ENCODE measurements around the gene PLXNA2.

PLXNA2 gene

GRCh38 chr1:208264469-208265121 lies 20.4 kb upstream of the PLXNA2 start:
- Histone ChIP-seq H3K36me3 (ENCODE audit: insufficient read depth, low read length) (no peaks in the 10 kb centered on the region), H3K4me1 (ENCODE audit: control insufficient read depth, insufficient read depth, low read length) (no peaks in the 10 kb centered on the region), H3K4me2 (ENCODE audit: low read length) (no peak overlapping the region), H3K9ac (ENCODE audit: low read depth, low read length) (no peak overlapping the region), H3K4me3 (ENCODE audit: low read length) (no peak overlapping the region), H3K27me3 (ENCODE audit: control insufficient read depth, insufficient read depth, low read length) (peaks cover 71% of the 10 kb centered on the region), H3K9me3 (replicated peaks; ENCODE audit: low read length) (no peaks in the 10 kb centered on the region)

- H3K36me3 ChIP-seq (ENCODE audit: insufficient read depth, low read length) = no peaks in the 10 kb centered on the region
- no peak overlapping the region for H3K4me2 ChIP-seq (ENCODE audit: low read length)
- no peak overlapping the region for H3K4me3 ChIP-seq (ENCODE audit: low read length)
- H3K27me3 ChIP-seq (ENCODE audit: control insufficient read depth, insufficient read depth, low read length) = peaks cover 69% of the 10 kb centered on the region
- H3K4me1 ChIP-seq (ENCODE audit: control insufficient read depth, insufficient read depth, low read length) = no peaks in the 10 kb centered on the region
- no peak overlapping the region for H3K9ac ChIP-seq (ENCODE audit: low read depth, low read length)
- no peaks in the 10 kb centered on the region for H3K9me3 ChIP-seq (replicated peaks; ENCODE audit: low read length)
Measured at GRCh38 chr1:208261874-208262273, 17.7 kb upstream of the PLXNA2 start.

- no peaks in the 10 kb centered on the region for H3K36me3 ChIP-seq (ENCODE audit: insufficient read depth, low read length)
- H3K27me3 ChIP-seq (ENCODE audit: control insufficient read depth, insufficient read depth, low read length) = peaks cover 58% of the 10 kb centered on the region
- H3K4me1 ChIP-seq (ENCODE audit: control insufficient read depth, insufficient read depth, low read length) = peaks cover 11% of the 10 kb centered on the region
- H3K9me3 ChIP-seq (replicated peaks; ENCODE audit: low read length) = no peaks in the 10 kb centered on the region
- no peak overlapping the region for H3K9ac ChIP-seq (ENCODE audit: low read depth, low read length)
- no peak overlapping the region for H3K4me2 ChIP-seq (ENCODE audit: low read length)
- H3K4me3 ChIP-seq (ENCODE audit: low read length) = no peak overlapping the region
Measured at GRCh38 chr1:208258277-208258676, 14.1 kb upstream of the PLXNA2 start.

- Histone ChIP-seq H3K9me3 (replicated peaks; ENCODE audit: low read length) (no peaks in the 10 kb centered on the region), H3K9ac (ENCODE audit: low read depth, low read length) (no peak overlapping the region), H3K27me3 (ENCODE audit: control insufficient read depth, insufficient read depth, low read length) (peaks cover 61% of the 10 kb centered on the region), H3K4me1 (ENCODE audit: control insufficient read depth, insufficient read depth, low read length) (peaks cover 11% of the 10 kb centered on the region), H3K36me3 (ENCODE audit: insufficient read depth, low read length) (no peaks in the 10 kb centered on the region), H3K4me3 (ENCODE audit: low read length) (no peak overlapping the region), H3K4me2 (ENCODE audit: low read length) (no peak overlapping the region)
Measured at GRCh38 chr1:208257351-208257750, 13.2 kb upstream of the PLXNA2 start.

GRCh38 chr1:208256556-208256955 lies 12.4 kb upstream of the PLXNA2 start:
- H3K4me3 ChIP-seq (ENCODE audit: low read length) = no peak overlapping the region
- no peak overlapping the region for H3K9ac ChIP-seq (ENCODE audit: low read depth, low read length)
- H3K27me3 ChIP-seq (ENCODE audit: control insufficient read depth, insufficient read depth, low read length) = peaks cover 63% of the 10 kb centered on the region
- peaks cover 11% of the 10 kb centered on the region for H3K4me1 ChIP-seq (ENCODE audit: control insufficient read depth, insufficient read depth, low read length)
- no peak overlapping the region for H3K4me2 ChIP-seq (ENCODE audit: low read length)
- no peaks in the 10 kb centered on the region for H3K9me3 ChIP-seq (replicated peaks; ENCODE audit: low read length)
- H3K36me3 ChIP-seq (ENCODE audit: insufficient read depth, low read length) = no peaks in the 10 kb centered on the region

GRCh38 chr1:208256091-208256490 lies 11.9 kb upstream of the PLXNA2 start:
- H3K27me3 ChIP-seq (ENCODE audit: control insufficient read depth, insufficient read depth, low read length) = peaks cover 62% of the 10 kb centered on the region
- no peak overlapping the region for H3K4me2 ChIP-seq (ENCODE audit: low read length)
- no peak overlapping the region for H3K9ac ChIP-seq (ENCODE audit: low read depth, low read length)
- H3K36me3 ChIP-seq (ENCODE audit: insufficient read depth, low read length) = no peaks in the 10 kb centered on the region
- H3K4me3 ChIP-seq (ENCODE audit: low read length) = no peak overlapping the region
- no peaks in the 10 kb centered on the region for H3K9me3 ChIP-seq (replicated peaks; ENCODE audit: low read length)
- H3K4me1 ChIP-seq (ENCODE audit: control insufficient read depth, insufficient read depth, low read length) = peaks cover 11% of the 10 kb centered on the region

- no peak overlapping the region for H3K4me2 ChIP-seq (ENCODE audit: low read length)
- H3K4me3 ChIP-seq (ENCODE audit: low read length) = no peak overlapping the region
- peaks cover 11% of the 10 kb centered on the region for H3K4me1 ChIP-seq (ENCODE audit: control insufficient read depth, insufficient read depth, low read length)
- H3K9me3 ChIP-seq (replicated peaks; ENCODE audit: low read length) = no peaks in the 10 kb centered on the region
- H3K27me3 ChIP-seq (ENCODE audit: control insufficient read depth, insufficient read depth, low read length) = peaks cover 62% of the 10 kb centered on the region
- no peaks in the 10 kb centered on the region for H3K36me3 ChIP-seq (ENCODE audit: insufficient read depth, low read length)
- H3K9ac ChIP-seq (ENCODE audit: low read depth, low read length) = no peak overlapping the region
Measured at GRCh38 chr1:208254862-208255261, 10.7 kb upstream of the PLXNA2 start.

GRCh38 chr1:208254376-208254775 lies 10.2 kb upstream of the PLXNA2 start:
- Histone ChIP-seq H3K4me2 (ENCODE audit: low read length) (no peak overlapping the region), H3K9ac (ENCODE audit: low read depth, low read length) (no peak overlapping the region), H3K36me3 (ENCODE audit: insufficient read depth, low read length) (no peaks in the 10 kb centered on the region), H3K4me3 (ENCODE audit: low read length) (no peak overlapping the region), H3K9me3 (replicated peaks; ENCODE audit: low read length) (no peaks in the 10 kb centered on the region), H3K4me1 (ENCODE audit: control insufficient read depth, insufficient read depth, low read length) (peaks cover 11% of the 10 kb centered on the region), H3K27me3 (ENCODE audit: control insufficient read depth, insufficient read depth, low read length) (peaks cover 63% of the 10 kb centered on the region)

GRCh38 chr1:208252836-208253576 lies 8.8 kb upstream of the PLXNA2 start:
- peaks cover 11% of the 10 kb centered on the region for H3K4me1 ChIP-seq (ENCODE audit: control insufficient read depth, insufficient read depth, low read length)
- H3K9ac ChIP-seq (ENCODE audit: low read depth, low read length) = no peak overlapping the region
- H3K4me2 ChIP-seq (ENCODE audit: low read length) = no peak overlapping the region
- H3K4me3 ChIP-seq (ENCODE audit: low read length) = no peak overlapping the region
- H3K9me3 ChIP-seq (replicated peaks; ENCODE audit: low read length) = no peaks in the 10 kb centered on the region
- no peaks in the 10 kb centered on the region for H3K36me3 ChIP-seq (ENCODE audit: insufficient read depth, low read length)
- peaks cover 54% of the 10 kb centered on the region for H3K27me3 ChIP-seq (ENCODE audit: control insufficient read depth, insufficient read depth, low read length)

- Histone ChIP-seq H3K36me3 (ENCODE audit: insufficient read depth, low read length) (no peaks in the 10 kb centered on the region), H3K9ac (ENCODE audit: low read depth, low read length) (no peak overlapping the region), H3K27me3 (ENCODE audit: control insufficient read depth, insufficient read depth, low read length) (peaks cover 46% of the 10 kb centered on the region), H3K4me2 (ENCODE audit: low read length) (peak overlapping the region; percentile 48), H3K9me3 (replicated peaks; ENCODE audit: low read length) (no peaks in the 10 kb centered on the region), H3K4me3 (ENCODE audit: low read length) (peak overlapping the region; percentile 20), H3K4me1 (ENCODE audit: control insufficient read depth, insufficient read depth, low read length) (peaks cover 11% of the 10 kb centered on the region)
Measured at GRCh38 chr1:208251911-208252835, 8.0 kb upstream of the PLXNA2 start.

- H3K27me3 ChIP-seq (ENCODE audit: control insufficient read depth, insufficient read depth, low read length) = peaks cover 34% of the 10 kb centered on the region
- H3K9ac ChIP-seq (ENCODE audit: low read depth, low read length) = no peak overlapping the region
- H3K4me3 ChIP-seq (ENCODE audit: low read length) = no peak overlapping the region
- no peaks in the 10 kb centered on the region for H3K9me3 ChIP-seq (replicated peaks; ENCODE audit: low read length)
- H3K36me3 ChIP-seq (ENCODE audit: insufficient read depth, low read length) = no peaks in the 10 kb centered on the region
- H3K4me2 ChIP-seq (ENCODE audit: low read length) = no peak overlapping the region
- H3K4me1 ChIP-seq (ENCODE audit: control insufficient read depth, insufficient read depth, low read length) = peaks cover 11% of the 10 kb centered on the region
Measured at GRCh38 chr1:208251015-208251414, 6.8 kb upstream of the PLXNA2 start.
